ENCODE data around the gene RIPOR3.
"Not testable (repeated sequence)": the region's sequence is repeated elsewhere in the genome, so short reads cannot be mapped to it uniquely, and the experiment has no call there.

RIPOR3 gene

GRCh38 chr20:50679753-50680104, 11.6 kb downstream of the RIPOR3 start:
- DNase-seq (ENCODE audit: low read depth), result no peak

GRCh38 chr20:50678169-50678898, 13.0 kb downstream of the RIPOR3 start:
- no peak for DNase-seq (ENCODE audit: low read depth)

GRCh38 chr20:50676858-50677257, 14.5 kb downstream of the RIPOR3 start:
- no peak for DNase-seq (ENCODE audit: low read depth)

GRCh38 chr20:50676377-50676731, 15.0 kb downstream of the RIPOR3 start:
- DNase-seq (ENCODE audit: low read depth), result not testable (repeated sequence)

- no peak for DNase-seq (ENCODE audit: low read depth)
Measured at GRCh38 chr20:50675671-50676376, 15.5 kb downstream of the RIPOR3 start.

- DNase-seq (ENCODE audit: low read depth), result no peak
Measured at GRCh38 chr20:50674138-50674825, 17.1 kb downstream of the RIPOR3 start.

GRCh38 chr20:50673466-50674137, 17.7 kb downstream of the RIPOR3 start:
- no peak for DNase-seq (ENCODE audit: low read depth)

GRCh38 chr20:50673146-50673465, 18.2 kb downstream of the RIPOR3 start:
- no peak for DNase-seq (ENCODE audit: low read depth)

- no peak for DNase-seq (ENCODE audit: low read depth)
Measured at GRCh38 chr20:50672400-50673145, 18.8 kb downstream of the RIPOR3 start.

GRCh38 chr20:50671626-50672025, 19.7 kb downstream of the RIPOR3 start:
- DNase-seq (ENCODE audit: low read depth), result no peak

- not testable (repeated sequence) for DNase-seq (ENCODE audit: low read depth)
Measured at GRCh38 chr20:50671010-50671409, 20.3 kb downstream of the RIPOR3 start.

GRCh38 chr20:50670126-50670862, 21.0 kb downstream of the RIPOR3 start:
- no peak for DNase-seq (ENCODE audit: low read depth)

GRCh38 chr20:50668798-50669197, 22.5 kb downstream of the RIPOR3 start:
- no peak for DNase-seq (ENCODE audit: low read depth)

GRCh38 chr20:50668326-50668725, 23.0 kb downstream of the RIPOR3 start:
- no peak for DNase-seq (ENCODE audit: low read depth)

GRCh38 chr20:50666709-50667298, 24.5 kb downstream of the RIPOR3 start:
- no peak for DNase-seq (ENCODE audit: low read depth)

- DNase-seq (ENCODE audit: low read depth), result no peak
Measured at GRCh38 chr20:50664254-50664653, 27.1 kb downstream of the RIPOR3 start.

GRCh38 chr20:50663095-50663821, 28.1 kb downstream of the RIPOR3 start:
- no peak for DNase-seq (ENCODE audit: low read depth)

GRCh38 chr20:50659975-50660670, 31.2 kb downstream of the RIPOR3 start:
- DNase-seq (ENCODE audit: low read depth), result no peak

- no peak for DNase-seq (ENCODE audit: low read depth)
Measured at GRCh38 chr20:50658804-50659380, 32.5 kb downstream of the RIPOR3 start.

Measured in iris pigment epithelial cell (primary cell).